K562 (cell line): ENCODE data around the gene SLC26A8. TPM values are rescaled to one million over a fixed set of nuclear protein-coding genes. Genes with fewer than 3 reads are reported as not detected.

Experiments used
- ARID3A ChIP-seq: IDR thresholded peaks from 2 replicates; pipeline ENCODE4 v1.6.1; 2012; ENCODE audit warnings: low read depth, low read length, improper control_type of control experiment, borderline replicate concordance
- CAMTA2 ChIP-seq: fragments of 250-450 bp; sonication (Bioruptor Pico); conservative IDR thresholded peaks from 2 replicates; pipeline ENCODE4 v1.5.1; 2022
- ESRRA ChIP-seq: fragments of 450-650 bp; IDR thresholded peaks from 2 replicates; pipeline ENCODE4 v1.6.1; 2014; ENCODE audit warnings: low read depth, mild to moderate bottlenecking, moderate library complexity, borderline replicate concordance
- ETS2 ChIP-seq: IDR thresholded peaks from 2 replicates; pipeline ENCODE4 v1.6.1; 2016; ENCODE audit warnings: borderline replicate concordance, missing genetic modification characterization, mild to moderate bottlenecking, moderate library complexity, missing compliant biosample characterization; ENCODE audit not compliant: poor library complexity, severe bottlenecking
- FOXM1 ChIP-seq, 2 experiments: fragments of 450-650 bp in 1 of 2; sonication (generic) in 1 of 2; formaldehyde crosslinking in 1 of 2; IDR thresholded peaks; 2 replicates each; pipeline versions ENCODE4 v1.6.1 to v1.9.0; 2017 to 2022; ENCODE audit warnings: low read depth in 2 of 2, mild to moderate bottlenecking in 2 of 2, missing genetic modification reagents in 1 of 2, moderate library complexity in 1 of 2
- GABPA ChIP-seq: fragments of 200-800 bp; sonication (Bioruptor generic); conservative IDR thresholded peaks from 2 replicates; pipeline ENCODE4 v1.6.1; 2016; ENCODE audit warnings: low read depth, missing genetic modification characterization, missing compliant biosample characterization
- GTF2F1 ChIP-seq: IDR thresholded peaks from 2 replicates; pipeline ENCODE4 v1.6.1; 2011; ENCODE audit warnings: low read depth, low read length, improper control_type of control experiment
- JUND ChIP-seq, 2 experiments: IDR thresholded peaks; 2 replicates in 1 of 2; 3 replicates in 1 of 2; pipeline ENCODE4 v1.6.1; 2011; ENCODE audit warnings: borderline replicate concordance in 2 of 2, low read depth in 2 of 2, low read length in 2 of 2, improper control_type of control experiment in 1 of 2, missing biosample characterization in 1 of 2, missing genetic modification characterization in 1 of 2, missing genetic modification reagents in 1 of 2
- MIER1 ChIP-seq: fragments of 450-650 bp; IDR thresholded peaks from 2 replicates; pipeline ENCODE4 v1.6.1; 2016; ENCODE audit warnings: antibody characterized with exemption, mild to moderate bottlenecking, low read depth
- MLX ChIP-seq, 2 experiments: fragments of 450-650 bp in 1 of 2; sonication (generic) in 1 of 2; formaldehyde crosslinking; conservative IDR thresholded peaks; 2 replicates each; pipeline versions ENCODE4 v1.4.0 to v1.8.1; 2020 to 2022; ENCODE audit warnings: mild to moderate bottlenecking in 1 of 2, missing genetic modification reagents in 1 of 2
- MYNN ChIP-seq, 2 experiments: sonication (generic); formaldehyde crosslinking in 1 of 2; IDR thresholded peaks; 2 replicates each; pipeline versions ENCODE4 v1.5.0 to v1.6.1; 2016 to 2020; ENCODE audit warnings: antibody characterized with exemption in 1 of 2, missing genetic modification reagents in 1 of 2
- NR4A1 ChIP-seq, 2 experiments: fragments of 250-450 bp in 1 of 2; fragments of 450-650 bp in 1 of 2; sonication (Bioruptor Pico) in 1 of 2; IDR thresholded peaks; 2 replicates each; pipeline versions ENCODE4 v1.4.0 to v1.6.1; 2016 to 2020; ENCODE audit warnings: mild to moderate bottlenecking in 2 of 2, missing compliant biosample characterization in 1 of 2, missing genetic modification characterization in 1 of 2, moderate library complexity in 1 of 2
- RBFOX2 ChIP-seq: fragments of 200-400 bp; formaldehyde crosslinking; IDR thresholded peaks from 2 replicates; pipeline ENCODE4 v1.6.1; 2017; ENCODE audit warnings: low read depth, mild to moderate bottlenecking, low read length, moderate library complexity
- RBM34 ChIP-seq: fragments of 200-400 bp; formaldehyde crosslinking; IDR thresholded peaks from 2 replicates; pipeline ENCODE4 v1.6.1; 2018; ENCODE audit warnings: low read length, borderline replicate concordance; ENCODE audit not compliant: insufficient read depth
- SIX5 ChIP-seq, 2 experiments: IDR thresholded peaks; 2 replicates each; pipeline ENCODE4 v1.6.1; 2011; ENCODE audit warnings: low read length in 2 of 2, borderline replicate concordance in 1 of 2, low read depth in 1 of 2, mild to moderate bottlenecking in 1 of 2, moderate library complexity in 1 of 2; ENCODE audit not compliant: insufficient read depth in 1 of 2
- TFAM ChIP-seq: fragments of 250-450 bp; sonication (Bioruptor Pico); conservative IDR thresholded peaks from 2 replicates; pipeline ENCODE4 v1.5.0; 2021; ENCODE audit warnings: mild to moderate bottlenecking, moderate library complexity
- ZNF311 ChIP-seq: fragments of 250-450 bp; sonication (Bioruptor Pico); IDR thresholded peaks from 2 replicates; pipeline ENCODE4 v1.4.0; 2020; ENCODE audit warnings: mild to moderate bottlenecking, moderate library complexity
- ZNF324 ChIP-seq: fragments of 250-450 bp; sonication (Bioruptor Pico); IDR thresholded peaks from 2 replicates; pipeline ENCODE4 v1.4.0; 2020; ENCODE audit warnings: mild to moderate bottlenecking
- ZNF589 ChIP-seq: fragments of 200-800 bp; sonication (Bioruptor generic); IDR thresholded peaks from 2 replicates; pipeline ENCODE4 v1.6.1; 2016; ENCODE audit warnings: low read depth, missing genetic modification characterization, missing compliant biosample characterization
- polyA plus RNA-seq, 8 experiments: library from polyadenylated mRNA; depleted of rRNA in 4 of 8; stranded (reverse) in 5 of 8; unstranded in 3 of 8; fragments of >200 nt; fragmentation: Nextera tagmentation in 2 of 8; fragmentation: Illumina TruSeq in 1 of 8; extraction: Ambion mirVana in 2 of 8; extraction: Trizol in 1 of 8; gene quantifications; 2 replicates each; pipeline versions ENCODE4 v1.2.1 to v1.2.3, GENCODE V29; 2011 to 2014; ENCODE audit warnings: inconsistent platforms in 1 of 8, missing spikeins in 1 of 8
- total RNA-seq, 7 experiments: library from RNA; depleted of rRNA in 6 of 7; stranded (reverse); fragments of >200 nt in 6 of 7; fragmentation: Illumina TruSeq in 2 of 7; extraction: Trizol in 2 of 7; gene quantifications; 2 replicates each; pipeline versions ENCODE4 v1.2.1 to v1.2.3, GENCODE V29; 2011 to 2021; ENCODE audit warnings: low replicate concordance in 1 of 7

The SLC26A8 gene
- total and polyA plus RNA-seq, 9 of the 15 experiments (the other 6 are each of a cell fraction or from before 2014, with no cell fraction given) = not detected

DNA sequence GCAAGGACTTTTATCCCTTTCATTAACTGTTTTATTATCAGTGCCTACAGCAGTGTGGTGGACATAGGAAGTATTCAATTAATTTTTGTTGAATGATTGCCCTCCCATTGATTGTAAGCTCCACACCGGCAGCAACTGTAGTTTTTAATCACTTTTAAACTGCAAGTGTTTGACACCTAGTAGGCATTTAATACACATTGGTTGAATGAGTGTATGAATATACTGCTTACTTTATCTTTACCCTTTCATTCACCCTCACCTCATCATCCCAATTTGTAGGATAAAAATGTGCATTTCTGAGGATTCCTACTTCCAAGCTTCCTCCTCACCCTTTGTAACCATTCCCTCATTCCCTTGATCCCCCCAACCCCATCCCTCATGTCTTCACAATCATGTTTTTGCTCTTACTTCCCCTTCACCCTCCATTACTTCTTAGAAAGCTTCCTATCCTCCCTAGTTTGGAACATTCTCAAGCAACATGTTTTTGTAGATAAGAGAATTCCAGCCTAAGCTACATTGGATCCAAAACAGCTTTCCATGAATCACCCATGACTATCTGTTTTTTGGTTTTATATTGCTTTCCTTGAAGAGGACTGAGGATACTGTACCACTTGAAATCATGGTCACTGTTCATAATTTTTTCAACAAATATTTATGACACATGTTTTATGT lies 955 bp upstream of the SLC26A8 start (continued):
- TF ChIP-seq GABPA (tag) (no peak), ESRRA (no peak), FOXM1 (IDR thresholded peaks at IDR 0.05; ENCODE audit: low read depth) (peak; percentile 72; the same call in 1 of the 2 replicates), FOXM1 (CRISPR knock-in tag; IDR thresholded peaks at IDR 0.05; ENCODE audit: low read depth) (no peak), RBM34 (no peak), GTF2F1 (no peak), ARID3A (no peak), SIX5 (IDR thresholded peaks at IDR 0.05; ENCODE audit: borderline replicate concordance in 1 of 2, insufficient read depth in 1 of 2, low read depth in 1 of 2, low read length in 2 of 2) (no peak), TFAM (CRISPR knock-in tag) (no peak), MIER1 (no peak), MLX (CRISPR knock-in tag; conservative IDR thresholded peaks at IDR 0.05) (no peak), ZNF324 (CRISPR knock-in tag) (no peak), RBFOX2 (no peak), MYNN (IDR thresholded peaks at IDR 0.05) (no peak), MYNN (CRISPR knock-in tag; IDR thresholded peaks at IDR 0.05) (no peak), ZNF311 (no peak), NR4A1 (CRISPR knock-in tag; IDR thresholded peaks at IDR 0.05) (no peak), NR4A1 (tag; IDR thresholded peaks at IDR 0.05) (no peak), JUND (IDR thresholded peaks at IDR 0.05; ENCODE audit: borderline replicate concordance, low read depth, low read length) (peak; percentile 40), JUND (tag; IDR thresholded peaks at IDR 0.05; ENCODE audit: borderline replicate concordance, low read depth, low read length) (peak; percentile 54; the same call in 2 of the 3 replicates), ETS2 (no peak), CAMTA2 (no peak), ZNF589 (CRISPR knock-in tag) (no peak)
